NCI-H128 (cell line): ENCODE results near the gene HRH3.

Experiments
- DNase-seq: peaks from one replicate; lab custom pipeline; 2025; ENCODE audit not compliant: unreplicated experiment; lab: John Stamatoyannopoulos, UW

Gene HRH3

GRCh38 chr20:62244644-62245108 is 24.6 kb upstream of the HRH3 start:
- no peak for DNase-seq

- DNase-seq: no peak
Observed at GRCh38 chr20:62243906-62244515, 23.9 kb upstream of the HRH3 start.

GRCh38 chr20:62243106-62243505 is 23.0 kb upstream of the HRH3 start:
- DNase-seq: no peak

- DNase-seq: no peak
Observed at GRCh38 chr20:62242176-62242575, 22.1 kb upstream of the HRH3 start.

GRCh38 chr20:62241506-62241905 is 21.4 kb upstream of the HRH3 start:
- DNase-seq: no peak

GRCh38 chr20:62240020-62240685 is 20.1 kb upstream of the HRH3 start:
- DNase-seq: no peak

- DNase-seq: no peak
Observed at GRCh38 chr20:62239278-62239879, 19.3 kb upstream of the HRH3 start.

GRCh38 chr20:62238569-62239277 is 18.6 kb upstream of the HRH3 start:
- DNase-seq: no peak

GRCh38 chr20:62237801-62238568 is 17.9 kb upstream of the HRH3 start, which contains the start of gene OSBPL2:
OSBPL2 (plus strand) TSS chr20:62238521; CDS start chr20:62256185, 17,664 bp downstream.
- peak; percentile 98 for DNase-seq

- no peak for DNase-seq
Observed at GRCh38 chr20:62237514-62237800, 17.4 kb upstream of the HRH3 start.

- DNase-seq: no peak
Observed at GRCh38 chr20:62236766-62237513, 16.9 kb upstream of the HRH3 start.

GRCh38 chr20:62236200-62236599 is 16.1 kb upstream of the HRH3 start:
- no peak for DNase-seq

GRCh38 chr20:62235777-62236157 is 15.7 kb upstream of the HRH3 start:
- DNase-seq: no peak

GRCh38 chr20:62235001-62235776 is 15.1 kb upstream of the HRH3 start:
- DNase-seq: no peak

- no peak for DNase-seq
Observed at GRCh38 chr20:62234339-62234738, 14.3 kb upstream of the HRH3 start.

- DNase-seq: no peak
Observed at GRCh38 chr20:62233684-62234083, 13.6 kb upstream of the HRH3 start.

- no peak for DNase-seq
Observed at GRCh38 chr20:62232770-62233645, 12.9 kb upstream of the HRH3 start.

GRCh38 chr20:62232194-62232593 is 12.1 kb upstream of the HRH3 start:
- DNase-seq: no peak

GRCh38 chr20:62231292-62231691 is 11.2 kb upstream of the HRH3 start:
- DNase-seq: no peak
